Measurements from ENCODE around the gene INPP5J. TPM values are rescaled to one million over a fixed set of nuclear protein-coding genes. Genes with fewer than 3 reads are reported as not detected.
"Not testable (repeated sequence)": the region's sequence is repeated elsewhere in the genome, so short reads cannot be mapped to it uniquely, and the experiment has no call there.

The INPP5J gene
- total RNA-seq, 1 donor: not detected

- H3K4me3 ChIP-seq (ENCODE audit: low read length): no peak overlapping the region
Observed at GRCh38 chr22:31161386-31161785, 38.6 kb downstream of the INPP5J start.

DNA sequence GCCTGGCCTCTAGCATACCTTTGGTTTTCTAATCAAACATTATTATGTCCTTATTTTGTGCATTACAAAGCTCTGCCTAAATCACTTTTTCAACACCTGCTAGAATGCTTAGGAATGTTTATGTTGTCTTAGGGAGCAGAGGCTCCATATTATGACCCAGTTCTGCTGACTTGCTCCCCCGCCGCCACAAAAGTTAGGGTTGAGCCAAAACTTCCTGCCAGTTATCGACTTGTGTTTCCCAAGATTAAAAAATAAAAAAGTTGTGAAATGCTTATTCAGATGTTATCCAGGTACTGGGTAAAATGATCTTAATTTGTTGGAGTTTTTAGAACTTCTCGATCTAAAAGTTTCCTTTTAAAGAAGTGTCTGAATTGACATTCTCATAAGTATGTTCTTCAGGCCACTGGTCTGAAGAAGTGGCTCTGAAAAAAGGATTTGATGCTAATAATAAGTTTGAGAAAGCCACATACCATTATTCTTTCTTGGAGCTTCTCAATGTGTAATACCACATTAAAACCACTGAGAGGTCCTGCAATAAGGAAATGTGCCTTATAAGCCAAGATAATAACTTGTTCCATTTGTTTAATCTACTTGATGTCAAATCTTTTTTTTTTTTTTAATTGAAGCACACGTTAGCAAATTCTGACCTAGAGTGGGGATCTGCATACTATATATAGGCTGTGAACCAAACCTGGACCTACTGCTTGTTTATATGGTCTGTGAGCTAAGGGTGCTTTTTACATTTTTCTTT is 39.4 kb downstream of the INPP5J start:
- no peaks in the 10 kb centered on the region for H3K27me3 ChIP-seq (ENCODE audit: insufficient read depth, low read length)
- H3K4me3 ChIP-seq (ENCODE audit: low read length): no peak overlapping the region
- H3K9me3 ChIP-seq (ENCODE audit: low read depth, low read length): no peaks in the 10 kb centered on the region
- peaks cover 23% of the 10 kb centered on the region for H3K4me1 ChIP-seq (ENCODE audit: insufficient read depth, low read length)

More at GRCh38 chr22:31161386-31161785, 38.6 kb downstream of the INPP5J start:
- Histone ChIP-seq H3K27me3 (ENCODE audit: insufficient read depth, low read length) (no peaks in the 10 kb centered on the region), H3K4me1 (ENCODE audit: insufficient read depth, low read length) (peaks cover 23% of the 10 kb centered on the region), H3K9me3 (ENCODE audit: low read depth, low read length) (no peaks in the 10 kb centered on the region)

DNA sequence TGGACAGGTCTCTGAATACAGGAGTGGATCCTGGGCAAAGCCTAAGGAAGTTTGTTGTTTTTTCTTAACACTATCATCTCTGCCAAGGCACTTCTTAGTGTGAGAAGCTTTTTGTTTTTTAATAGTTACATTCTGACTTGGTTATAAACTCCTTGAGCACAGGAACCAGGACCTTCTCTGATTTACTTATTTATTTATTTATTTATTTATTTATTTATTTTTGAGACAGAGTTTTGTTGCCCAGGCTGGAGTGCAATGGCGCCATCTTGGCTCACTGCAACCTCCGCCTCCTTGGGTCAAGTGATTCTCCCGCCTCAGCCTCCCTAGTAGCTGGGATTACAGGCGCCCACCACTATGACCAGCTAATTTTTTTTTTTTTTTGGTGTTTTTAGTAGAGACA is 48.2 kb downstream of the INPP5J start:
- no peaks in the 10 kb centered on the region for H3K27me3 ChIP-seq (ENCODE audit: insufficient read depth, low read length)
- peaks cover 28% of the 10 kb centered on the region for H3K4me1 ChIP-seq (ENCODE audit: insufficient read depth, low read length)
- H3K9me3 ChIP-seq (ENCODE audit: low read depth, low read length): no peaks in the 10 kb centered on the region
- H3K4me3 ChIP-seq (ENCODE audit: low read length): no peak overlapping the region

DNA sequence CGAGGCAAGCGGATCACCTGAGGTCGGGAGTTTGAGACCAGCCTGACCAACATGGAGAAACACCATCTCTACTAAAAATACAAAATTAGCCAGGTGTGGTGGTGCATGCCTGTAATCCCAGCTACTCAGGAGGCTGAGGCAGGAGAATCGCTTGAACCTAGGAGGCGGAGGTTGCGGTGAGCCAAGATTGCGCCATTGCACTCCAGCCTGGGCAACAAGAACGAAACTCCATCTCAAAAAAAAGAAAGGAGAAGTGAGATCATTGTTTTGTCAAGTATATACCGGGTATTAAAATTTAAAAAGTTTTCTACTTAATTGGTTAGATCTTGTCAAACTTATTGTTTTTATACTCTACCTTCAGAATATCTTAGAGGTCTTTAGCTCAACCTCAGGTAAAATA is 49.0 kb downstream of the INPP5J start:
- H3K4me3 ChIP-seq (ENCODE audit: low read length); H3K9me3 ChIP-seq (ENCODE audit: low read depth, low read length); H3K27me3 ChIP-seq (ENCODE audit: insufficient read depth, low read length): not testable (repeated sequence)
- peaks cover 25% of the 10 kb centered on the region for H3K4me1 ChIP-seq (ENCODE audit: insufficient read depth, low read length)

- H3K4me3 ChIP-seq (ENCODE audit: low read length): no peak overlapping the region
- peaks cover 19% of the 10 kb centered on the region for H3K4me1 ChIP-seq (ENCODE audit: insufficient read depth, low read length)
- no peaks in the 10 kb centered on the region for H3K27me3 ChIP-seq (ENCODE audit: insufficient read depth, low read length)
- no peaks in the 10 kb centered on the region for H3K9me3 ChIP-seq (ENCODE audit: low read depth, low read length)
Observed at GRCh38 chr22:31173386-31174145, 50.8 kb downstream of the INPP5J start.

GRCh38 chr22:31176923-31177322 is 54.2 kb downstream of the INPP5J start:
- Histone ChIP-seq H3K4me3 (ENCODE audit: low read length) (no peak overlapping the region), H3K27me3 (ENCODE audit: insufficient read depth, low read length) (no peaks in the 10 kb centered on the region), H3K4me1 (ENCODE audit: insufficient read depth, low read length) (peaks cover 14% of the 10 kb centered on the region), H3K9me3 (ENCODE audit: low read depth, low read length) (no peaks in the 10 kb centered on the region)

- H3K4me3 ChIP-seq (ENCODE audit: low read length): no peak overlapping the region
- H3K27me3 ChIP-seq (ENCODE audit: insufficient read depth, low read length): no peaks in the 10 kb centered on the region
- peaks cover 7% of the 10 kb centered on the region for H3K4me1 ChIP-seq (ENCODE audit: insufficient read depth, low read length)
- no peaks in the 10 kb centered on the region for H3K9me3 ChIP-seq (ENCODE audit: low read depth, low read length)
Observed at GRCh38 chr22:31177420-31178162, 54.8 kb downstream of the INPP5J start.

DNA sequence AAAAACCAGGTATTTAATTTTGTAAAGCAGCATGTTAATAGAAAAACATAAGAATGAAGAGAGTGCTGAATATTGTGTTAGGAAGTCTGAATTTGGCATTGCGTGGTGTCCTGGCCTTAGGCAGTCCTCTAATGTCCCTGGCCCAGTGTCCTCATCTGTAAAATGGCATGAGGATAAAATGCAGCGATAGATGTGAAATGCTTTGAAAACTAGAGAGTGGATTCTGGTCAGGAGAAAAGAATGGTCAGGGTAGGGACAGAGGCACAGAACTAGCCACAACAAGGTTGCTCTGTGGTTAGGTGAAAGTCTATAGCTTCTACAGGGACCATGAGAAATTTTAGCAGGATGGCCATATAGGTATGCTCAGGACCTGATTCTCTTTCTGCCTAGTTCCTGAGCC is 56.1 kb downstream of the INPP5J start:
- Histone ChIP-seq H3K9me3 (ENCODE audit: low read depth, low read length) (no peaks in the 10 kb centered on the region), H3K4me1 (ENCODE audit: insufficient read depth, low read length) (no peaks in the 10 kb centered on the region), H3K27me3 (ENCODE audit: insufficient read depth, low read length) (no peaks in the 10 kb centered on the region), H3K4me3 (ENCODE audit: low read length) (no peak overlapping the region)

DNA sequence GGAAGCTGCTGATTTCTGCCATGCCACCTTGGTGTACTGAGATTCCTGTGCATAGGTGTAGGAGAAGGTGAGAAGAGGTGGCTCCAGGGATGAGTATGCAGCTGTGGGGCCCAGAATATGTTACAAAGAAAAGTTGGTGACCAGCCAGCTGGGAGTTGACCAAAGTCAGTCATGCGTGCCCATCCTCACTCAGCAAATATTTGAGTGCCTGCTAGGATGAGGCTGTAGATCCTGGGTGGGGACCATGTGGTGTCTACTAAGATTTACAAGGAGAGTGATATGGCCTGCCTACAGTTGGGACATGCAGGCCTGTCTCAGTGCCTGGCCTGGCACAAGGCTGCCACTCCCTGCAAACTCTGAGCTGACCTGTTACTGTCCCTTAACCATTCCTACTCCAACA is 56.6 kb downstream of the INPP5J start:
- Histone ChIP-seq H3K4me3 (ENCODE audit: low read length) (no peak overlapping the region), H3K4me1 (ENCODE audit: insufficient read depth, low read length) (no peaks in the 10 kb centered on the region), H3K27me3 (ENCODE audit: insufficient read depth, low read length) (no peaks in the 10 kb centered on the region), H3K9me3 (ENCODE audit: low read depth, low read length) (no peaks in the 10 kb centered on the region)

DNA sequence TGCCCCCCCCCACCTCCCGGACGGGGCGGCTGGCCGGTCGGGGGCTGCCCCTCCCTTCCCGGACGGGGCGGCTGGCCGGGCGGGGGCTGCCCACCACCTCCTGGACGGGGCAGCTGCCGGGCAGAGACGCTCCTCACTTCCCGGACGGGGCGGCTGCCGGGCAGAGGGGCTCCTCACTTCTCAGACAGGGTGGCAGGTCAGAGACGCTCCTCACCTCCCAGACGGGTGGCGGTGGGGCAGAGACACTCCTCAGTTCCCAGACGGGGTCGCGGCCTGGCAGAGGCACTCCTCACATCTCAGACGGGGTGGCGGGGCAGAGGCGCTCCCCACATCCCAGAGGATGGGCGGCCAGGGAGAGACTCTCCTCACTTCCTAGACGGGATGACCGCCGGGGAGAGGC is 61.2 kb downstream of the INPP5J start:
- Histone ChIP-seq H3K9me3 (ENCODE audit: low read depth, low read length) (no peaks in the 10 kb centered on the region), H3K27me3 (ENCODE audit: insufficient read depth, low read length) (no peaks in the 10 kb centered on the region), H3K4me3 (ENCODE audit: low read length) (no peak overlapping the region), H3K4me1 (ENCODE audit: insufficient read depth, low read length) (no peaks in the 10 kb centered on the region)

Other genes with a start within 250 kb of the INPP5J start
- gene MORC2, start 154.2 kb upstream of the INPP5J start, total RNA-seq: 12.9 TPM
- 82.0 TPM for gene TUG1, start 153.7 kb upstream of the INPP5J start, total RNA-seq
- gene SMTN, start 41.6 kb upstream of the INPP5J start, total RNA-seq: 2.8 TPM
- 14.6 TPM for gene SELENOM, start 15.4 kb upstream of the INPP5J start, total RNA-seq
- not detected for gene PLA2G3, start 17.5 kb downstream of the INPP5J start, total RNA-seq
- gene RNF185, start 37.2 kb downstream of the INPP5J start, total RNA-seq: 15.0 TPM
- gene LIMK2, start 89.3 kb downstream of the INPP5J start, total RNA-seq: 19.7 TPM
- gene PIK3IP1, start 169.5 kb downstream of the INPP5J start, total RNA-seq: 608 TPM
- gene PATZ1, start 223.4 kb downstream of the INPP5J start, total RNA-seq: 44.3 TPM